HG02970 (cell line): Measurements from ENCODE around the gene ITGB2.
"Not testable (repeated sequence)": the region's sequence is repeated elsewhere in the genome, so short reads cannot be mapped to it uniquely, and the experiment has no call there.

Experiments used
- ATAC-seq: cut with Tn5 transposase; IDR thresholded peaks from one replicate; pipeline ENCODE4 v1.9.1; 2021; ENCODE audit warnings: mild to moderate bottlenecking, moderate library complexity, moderate number of reproducible peaks; ENCODE audit not compliant: unreplicated experiment, low FRiP score

The ITGB2 gene

GRCh38 chr21:44927587-44928461 lies 7.1 kb upstream of the ITGB2 start:
- no peak for ATAC-seq

GRCh38 chr21:44927259-44927586 lies 6.5 kb upstream of the ITGB2 start:
- ATAC-seq, result no peak

GRCh38 chr21:44926331-44927101 lies 5.8 kb upstream of the ITGB2 start:
- no peak for ATAC-seq

GRCh38 chr21:44925378-44925755 lies 4.7 kb upstream of the ITGB2 start:
- ATAC-seq, result no peak

GRCh38 chr21:44924606-44925377 lies 4.1 kb upstream of the ITGB2 start:
- no peak for ATAC-seq

- no peak for ATAC-seq
Observed at GRCh38 chr21:44923480-44924084, 2.9 kb upstream of the ITGB2 start.

GRCh38 chr21:44921928-44922327 lies 1.2 kb upstream of the ITGB2 start:
- ATAC-seq, result no peak

- no peak for ATAC-seq
Observed at GRCh38 chr21:44919913-44920693, 596 bp downstream of the ITGB2 start.

GRCh38 chr21:44919111-44919912 lies 1.4 kb downstream of the ITGB2 start:
- no peak for ATAC-seq

- no peak for ATAC-seq
Observed at GRCh38 chr21:44918581-44919033, 2.1 kb downstream of the ITGB2 start.

- ATAC-seq, result no peak
Observed at GRCh38 chr21:44918107-44918470, 2.6 kb downstream of the ITGB2 start.

- no peak for ATAC-seq
Observed at GRCh38 chr21:44917446-44918106, 3.1 kb downstream of the ITGB2 start.

- no peak for ATAC-seq
Observed at GRCh38 chr21:44916965-44917364, 3.7 kb downstream of the ITGB2 start.

GRCh38 chr21:44914176-44914874 lies 6.4 kb downstream of the ITGB2 start:
- ATAC-seq, result no peak

GRCh38 chr21:44913425-44914175 lies 7.1 kb downstream of the ITGB2 start:
- ATAC-seq, result no peak

- ATAC-seq, result not testable (repeated sequence)
Observed at GRCh38 chr21:44912506-44913412, 7.9 kb downstream of the ITGB2 start.
